Stimulated activated CD4-positive, alpha-beta T cell treated with anti-CD3 and anti-CD28 coated beads, TNF-alpha, amount 100 ng/mL, for 1 hour (primary cell): ENCODE data around the gene CYP2B6.
"Not testable (repeated sequence)": the region's sequence is repeated elsewhere in the genome, so short reads cannot be mapped to it uniquely, and the experiment has no call there.

Experiments used
- DNase-seq, 3 donors: peaks; one replicate each; pipeline ENCODE4 v3.0.0-alpha.2; 2020; ENCODE audit warnings: low read depth in 3 of 3, low spot score in 1 of 3

CYP2B6 gene

DNA sequence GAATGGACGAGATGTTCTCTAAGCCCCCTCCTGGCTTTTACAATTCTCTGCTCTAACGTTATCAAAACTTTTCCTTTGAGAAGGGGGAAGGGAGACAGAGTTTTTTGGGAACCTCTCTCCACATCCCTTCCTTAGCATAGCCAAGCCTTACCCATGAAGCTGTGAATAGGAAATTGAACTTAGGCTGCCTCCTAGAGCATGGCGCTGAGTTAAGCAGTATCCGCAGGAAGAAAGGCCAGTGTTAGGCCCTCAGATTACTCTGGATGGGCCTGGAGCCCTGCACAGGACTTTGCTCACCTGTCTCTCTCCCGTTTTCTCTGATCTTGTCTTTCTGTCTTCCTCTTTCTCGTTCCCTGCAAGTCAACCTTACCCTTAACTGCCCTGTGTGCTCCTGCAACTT is 39.6 kb downstream of the CYP2B6 start:
- no peak for DNase-seq

DNA sequence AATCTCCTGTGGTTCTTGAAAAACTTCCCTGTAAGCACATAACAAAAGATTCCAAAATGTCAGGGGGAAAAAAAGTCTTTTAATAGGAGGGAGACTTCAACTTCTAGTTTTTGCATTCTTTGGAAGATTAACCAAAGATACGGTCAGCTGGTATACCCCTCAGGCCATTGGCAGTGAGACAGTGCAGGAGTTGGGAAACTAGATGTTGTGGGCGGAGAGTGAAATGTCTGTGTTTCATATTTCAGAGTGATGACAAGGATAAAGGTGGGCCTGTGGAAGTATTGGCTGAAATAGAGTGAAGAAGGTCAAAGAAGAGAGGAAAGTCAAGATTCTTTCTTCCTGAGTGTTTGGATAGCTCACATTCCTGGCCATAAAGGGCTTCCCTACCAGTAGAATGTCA is 40.8 kb downstream of the CYP2B6 start:
- DNase-seq, result no peak

DNA sequence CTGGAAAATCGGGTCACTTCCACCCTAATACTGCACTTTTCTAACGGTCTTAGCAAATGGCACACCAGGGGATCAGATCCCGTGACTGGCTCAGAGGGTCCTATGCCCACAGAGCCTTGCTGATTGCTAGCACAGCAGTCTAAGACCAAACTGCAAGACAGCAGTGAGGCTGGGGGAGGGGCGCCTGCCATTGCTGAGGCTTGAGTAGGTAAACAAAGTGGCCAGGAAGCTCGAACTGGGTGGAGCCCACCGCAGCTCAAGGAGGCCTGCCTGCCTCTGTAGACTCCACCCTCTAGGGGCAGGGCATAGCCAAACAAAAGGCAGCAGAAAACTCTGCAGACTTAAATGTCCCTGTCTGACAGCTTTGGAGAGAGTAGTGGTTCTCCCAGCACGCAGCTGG is 42.2 kb downstream of the CYP2B6 start:
- not testable (repeated sequence) for DNase-seq

DNA sequence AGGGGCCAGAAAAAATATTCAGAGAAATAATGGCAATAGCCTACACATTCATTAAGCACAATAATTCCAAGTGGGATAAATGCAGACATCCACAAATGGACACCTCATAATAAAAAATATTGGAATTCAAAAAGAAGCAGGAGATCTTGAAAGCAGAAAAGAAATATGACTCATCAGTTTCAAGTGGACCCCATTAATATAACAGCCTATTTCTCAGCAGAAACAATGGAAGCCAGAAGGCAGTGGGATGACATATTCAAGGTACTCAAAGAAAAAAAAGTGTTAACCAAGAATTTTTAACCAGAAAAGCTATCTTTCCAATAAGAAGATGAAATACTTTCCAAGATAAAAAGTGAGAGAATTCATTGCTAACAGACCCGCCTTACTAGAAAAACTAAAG is 48.7 kb downstream of the CYP2B6 start:
- DNase-seq, result no peak

DNA sequence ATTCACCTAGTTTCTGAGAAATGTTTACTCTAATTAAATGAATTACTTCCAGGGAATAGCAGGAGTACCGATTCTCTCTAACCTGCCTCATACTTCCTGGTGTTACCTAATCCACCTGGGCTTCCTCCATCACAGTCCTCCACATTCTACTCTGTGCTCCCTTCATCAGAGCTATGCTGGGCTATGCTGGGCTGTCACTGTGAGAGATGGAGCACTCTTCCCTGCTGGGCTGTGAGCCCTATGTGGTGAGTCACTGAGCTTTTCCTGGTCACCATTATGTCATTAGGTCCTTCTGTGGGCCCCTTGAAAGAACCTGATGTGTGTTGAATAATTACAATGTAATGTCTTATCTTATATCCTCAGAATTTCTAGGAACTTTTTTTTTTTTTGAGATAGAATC is 54.0 kb downstream of the CYP2B6 start:
- DNase-seq, result not testable (repeated sequence)

DNA sequence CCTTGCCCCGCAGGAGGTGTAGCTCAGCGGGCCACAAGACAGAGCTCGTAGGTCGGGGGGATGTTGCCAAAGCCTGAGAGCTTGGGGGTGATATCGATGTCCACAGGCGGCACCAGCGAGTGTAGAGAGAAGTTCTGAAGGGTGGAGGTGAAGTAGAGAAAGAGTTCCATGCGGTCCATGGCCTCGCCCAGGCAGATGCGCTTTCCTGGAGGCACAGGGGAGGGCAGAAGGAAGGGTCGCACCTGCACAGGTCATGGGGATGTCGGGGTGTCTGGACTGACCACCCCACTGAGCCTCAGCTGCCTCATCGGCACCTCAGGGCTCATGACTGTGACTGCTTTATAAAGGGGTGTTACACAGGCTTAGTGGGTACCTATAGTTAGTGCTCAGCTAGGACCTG is 59.3 kb downstream of the CYP2B6 start:
- DNase-seq, result no peak

DNA sequence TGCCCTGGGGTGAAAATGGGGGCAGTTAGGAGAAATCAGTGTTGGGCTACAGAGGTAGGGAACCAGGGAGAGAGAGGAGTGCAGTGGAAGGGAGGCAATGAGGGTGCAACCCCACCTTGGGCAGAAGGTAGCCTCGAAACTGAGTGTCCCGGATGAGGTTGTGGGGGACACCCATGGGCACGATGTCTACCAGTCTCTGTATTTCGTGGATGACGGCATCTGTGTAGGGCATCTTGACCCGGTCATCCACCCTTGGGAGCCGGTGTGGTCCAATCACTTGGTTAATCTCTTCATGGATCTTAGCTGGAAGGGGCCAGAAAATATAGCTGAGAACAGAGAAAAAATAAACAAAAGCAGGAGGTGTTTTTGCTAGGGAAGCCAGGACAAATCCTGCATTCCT is 61.1 kb downstream of the CYP2B6 start:
- not testable (repeated sequence) for DNase-seq

DNA sequence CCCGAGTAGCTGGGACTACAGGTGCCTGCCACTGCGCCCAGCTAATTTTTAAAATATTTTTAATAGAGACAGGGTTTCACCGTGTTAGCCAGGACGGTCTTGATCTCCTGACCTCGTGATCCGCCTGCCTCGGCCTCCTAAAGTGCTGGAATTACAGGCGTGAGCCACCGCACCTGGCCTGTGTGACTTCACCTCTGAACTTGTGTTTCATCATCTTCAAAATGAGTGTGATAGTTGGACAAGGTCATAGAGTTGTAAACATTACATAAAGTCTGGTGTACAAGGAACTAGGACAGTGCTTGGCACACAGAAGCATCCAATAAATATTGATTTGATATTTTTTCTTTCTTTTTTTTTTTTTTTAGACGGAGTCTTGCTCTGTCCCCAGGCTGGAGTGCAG is 62.2 kb downstream of the CYP2B6 start:
- DNase-seq, result not testable (repeated sequence)

DNA sequence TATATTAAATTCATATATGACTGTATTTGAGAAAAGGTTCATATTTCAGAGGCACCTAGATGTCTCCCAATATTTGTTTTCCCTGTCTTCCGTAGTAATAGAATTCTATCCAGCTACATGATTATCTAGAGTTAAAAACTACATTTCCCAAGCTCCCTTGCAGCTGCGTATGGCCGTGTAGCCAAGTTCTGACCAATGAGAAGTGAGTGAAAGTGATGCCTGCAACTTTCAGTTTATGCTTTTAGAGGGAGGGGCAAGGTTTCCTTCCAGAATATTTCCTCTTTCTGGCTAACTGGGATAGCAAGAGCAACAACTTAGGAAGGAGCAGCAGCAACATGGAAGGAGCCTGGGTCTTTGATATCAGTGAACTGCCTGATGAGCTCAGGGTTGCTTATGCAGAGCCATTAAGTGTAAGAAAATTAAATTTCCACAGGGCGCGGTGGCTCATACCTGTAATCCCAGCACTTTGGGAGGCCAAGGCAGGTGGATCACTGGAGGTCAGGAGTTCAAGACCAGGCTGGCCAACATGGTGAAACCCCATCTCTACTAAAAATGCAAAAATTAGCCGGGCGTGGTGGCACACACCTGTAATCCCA is 74.0 kb downstream of the CYP2B6 start:
- DNase-seq, result no peak
